K562 (cell line): ENCODE measurements around the gene NR1D1. TPM values are rescaled to one million over a fixed set of nuclear protein-coding genes. Genes with fewer than 3 reads are reported as not detected.

Source experiments
- ARHGAP35 ChIP-seq: fragments of 450-650 bp; IDR thresholded peaks from 2 replicates; pipeline ENCODE4 v1.6.1; 2018; ENCODE audit not compliant: partially characterized antibody
- ARID1B ChIP-seq: fragments of 450-650 bp; IDR thresholded peaks from 2 replicates; pipeline ENCODE4 v1.6.1; 2016; ENCODE audit warnings: antibody characterized with exemption, mild to moderate bottlenecking, inconsistent platforms
- EHMT2 ChIP-seq: fragments of 450-650 bp; IDR thresholded peaks from 2 replicates; pipeline ENCODE4 v1.6.1; 2018; ENCODE audit warnings: antibody characterized with exemption
- GATAD2A ChIP-seq: fragments of 450-650 bp; IDR thresholded peaks from 2 replicates; pipeline ENCODE4 v1.6.1; 2017
- HDGF ChIP-seq: fragments of 450-650 bp; IDR thresholded peaks from 2 replicates; pipeline ENCODE4 v1.6.1; 2016
- HLTF ChIP-seq: fragments of 450-650 bp; IDR thresholded peaks from 2 replicates; pipeline ENCODE4 v1.6.1; 2016
- KDM1A ChIP-seq, 2 experiments: fragments of 450-650 bp; IDR thresholded peaks; 2 replicates each; pipeline ENCODE4 v1.6.1; 2016; ENCODE audit warnings: mild to moderate bottlenecking in 2 of 2
- MYBL2 ChIP-seq, 2 experiments: fragments of 450-650 bp in 1 of 2; sonication (generic) in 1 of 2; formaldehyde crosslinking in 1 of 2; IDR thresholded peaks; 2 replicates each; pipeline versions ENCODE4 v1.6.1 to v1.8.1; 2017 to 2022; ENCODE audit warnings: borderline replicate concordance in 1 of 2, inconsistent platforms in 1 of 2, low read depth in 1 of 2, mild to moderate bottlenecking in 1 of 2, missing genetic modification reagents in 1 of 2, moderate library complexity in 1 of 2
- NBN ChIP-seq: fragments of 450-650 bp; IDR thresholded peaks from 2 replicates; pipeline ENCODE4 v1.6.1; 2016; ENCODE audit warnings: low read depth, mild to moderate bottlenecking
- NCOR1 ChIP-seq: fragments of 450-650 bp; IDR thresholded peaks from 2 replicates; pipeline ENCODE4 v1.6.1; 2016; ENCODE audit warnings: mild to moderate bottlenecking, moderate library complexity
- NR2C1 ChIP-seq, 2 experiments: fragments of 450-650 bp; IDR thresholded peaks; 2 replicates each; pipeline ENCODE4 v1.6.1; 2017; ENCODE audit warnings: mild to moderate bottlenecking in 2 of 2, antibody characterized with exemption in 1 of 2, inconsistent platforms in 1 of 2, missing compliant biosample characterization in 1 of 2, missing genetic modification characterization in 1 of 2
- RBM34 ChIP-seq: fragments of 200-400 bp; formaldehyde crosslinking; IDR thresholded peaks from 2 replicates; pipeline ENCODE4 v1.6.1; 2018; ENCODE audit warnings: low read length, borderline replicate concordance; ENCODE audit not compliant: insufficient read depth
- RUNX1 ChIP-seq: sonication (generic); IDR thresholded peaks from 2 replicates; pipeline ENCODE4 v1.6.1; 2016; ENCODE audit warnings: antibody characterized with exemption, low read depth
- SIRT6 ChIP-seq: IDR thresholded peaks from one replicate; pipeline ENCODE4 v1.6.1; 2012; ENCODE audit warnings: low read depth, mild to moderate bottlenecking, control low read depth, inconsistent platforms, low read length, moderate library complexity
- SMARCA4 ChIP-seq: fragments of 450-650 bp; IDR thresholded peaks from 2 replicates; pipeline ENCODE4 v1.6.1; 2016
- SMARCE1 ChIP-seq: fragments of 450-650 bp; IDR thresholded peaks from 2 replicates; pipeline ENCODE4 v1.7.1; 2016; ENCODE audit warnings: mild to moderate bottlenecking
- SNAPC5 ChIP-seq: fragments of 250-450 bp; sonication (Bioruptor Pico); IDR thresholded peaks from 2 replicates; pipeline ENCODE4 v1.8.0; 2021; ENCODE audit warnings: moderate library complexity, mild to moderate bottlenecking, inconsistent platforms
- SUPT5H ChIP-seq: fragments of 450-650 bp; IDR thresholded peaks from 2 replicates; pipeline ENCODE4 v1.6.1; 2016
- VEZF1 ChIP-seq: fragments of 200-800 bp; sonication (Bioruptor generic); IDR thresholded peaks from 2 replicates; pipeline ENCODE4 v1.6.1; 2017; ENCODE audit warnings: missing genetic modification characterization, missing compliant biosample characterization
- ZBTB2 ChIP-seq: fragments of 450-650 bp; IDR thresholded peaks from 2 replicates; pipeline ENCODE4 v1.6.1; 2016; ENCODE audit warnings: antibody characterized with exemption
- ZNF140 ChIP-seq: fragments of 250-450 bp; sonication (Bioruptor Pico); IDR thresholded peaks from 2 replicates; pipeline ENCODE4 v1.8.0; 2021; ENCODE audit warnings: moderate library complexity, mild to moderate bottlenecking, inconsistent platforms
- ZNF436 ChIP-seq: fragments of 250-450, 450-650 bp; sonication (Bioruptor Pico); formaldehyde crosslinking; IDR thresholded peaks from 2 replicates; pipeline ENCODE4 v1.7.0; 2020; ENCODE audit warnings: mild to moderate bottlenecking
- polyA plus RNA-seq, 8 experiments: library from polyadenylated mRNA; depleted of rRNA in 4 of 8; stranded (reverse) in 5 of 8; unstranded in 3 of 8; fragments of >200 nt; fragmentation: Nextera tagmentation in 2 of 8; fragmentation: Illumina TruSeq in 1 of 8; extraction: Ambion mirVana in 2 of 8; extraction: Trizol in 1 of 8; gene quantifications; 2 replicates each; pipeline versions ENCODE4 v1.2.1 to v1.2.3, GENCODE V29; 2011 to 2014; ENCODE audit warnings: inconsistent platforms in 1 of 8, missing spikeins in 1 of 8
- total RNA-seq, 7 experiments: library from RNA; depleted of rRNA in 6 of 7; stranded (reverse); fragments of >200 nt in 6 of 7; fragmentation: Illumina TruSeq in 2 of 7; extraction: Trizol in 2 of 7; gene quantifications; 2 replicates each; pipeline versions ENCODE4 v1.2.1 to v1.2.3, GENCODE V29; 2011 to 2021; ENCODE audit warnings: low replicate concordance in 1 of 7

NR1D1 gene
- total and polyA plus RNA-seq, 9 of the 15 experiments (the other 6 are each of a cell fraction or from before 2014, with no cell fraction given): 0.25 to 7.7 (median 0.65) TPM

GRCh38 chr17:40070709-40071312 is 29.6 kb downstream of the NR1D1 start (continued):
- TF ChIP-seq HDGF (peak; percentile 78), ZNF140 (CRISPR knock-in tag) (no peak), NBN (peak; percentile 38; the same call in 1 of the 2 replicates), RUNX1 (no peak), SMARCE1 (peak; percentile 47; the same call in 1 of the 2 replicates), RBM34 (no peak), SNAPC5 (no peak), VEZF1 (CRISPR knock-in tag) (peak; percentile 31; the same call in 1 of the 2 replicates), SIRT6 (no peak), SMARCA4 (peak; percentile 46; the same call in 1 of the 2 replicates), SUPT5H (no peak), EHMT2 (peak; percentile 48; the same call in 1 of the 2 replicates), GATAD2A (peak; percentile 75), HLTF (0 out of 2 replicates have a peak, but pooled peaks have one; percentile 38), ZNF436 (CRISPR knock-in tag) (no peak), NR2C1 (IDR thresholded peaks at IDR 0.05) (peak; percentile 70), NR2C1 (tag; IDR thresholded peaks at IDR 0.05) (no peak), MYBL2 (IDR thresholded peaks at IDR 0.05; ENCODE audit: low read depth) (no peak), MYBL2 (CRISPR knock-in tag; IDR thresholded peaks at IDR 0.05; ENCODE audit: borderline replicate concordance) (no peak), ARID1B (peak; percentile 36), ARHGAP35 (peak; percentile 24), ZBTB2 (peak; percentile 81), KDM1A (IDR thresholded peaks at IDR 0.05) (peak in 1 of 2 experiments; percentile 52; a peak in 2 of 4 replicates), NCOR1 (0 out of 2 replicates have a peak, but pooled peaks have one; percentile 13)
